Esophagus muscularis mucosa (tissue), 3 donors: Measurements from ENCODE around the gene SHISA6.

Experiments used
- CTCF ChIP-seq, 3 experiments: fragments of 200-600 bp in 2 of 3; fragments of 450-650 bp in 1 of 3; sonication (generic) in 2 of 3; IDR thresholded peaks; one replicate each; pipeline ENCODE4 v1.5.1; 2017 to 2019; ENCODE audit warnings: antibody characterized with exemption in 3 of 3, mild to moderate bottlenecking in 2 of 3, moderate library complexity in 1 of 3
- POLR2A ChIP-seq: fragments of 450-650 bp; IDR thresholded peaks from one replicate; pipeline ENCODE4 v1.6.1; 2017; ENCODE audit warnings: antibody characterized with exemption, moderate library complexity, mild to moderate bottlenecking, low read depth
- POLR2AphosphoS5 ChIP-seq, 2 donors: sonication (generic); formaldehyde crosslinking; IDR thresholded peaks; one replicate each; pipeline ENCODE4 v1.6.1; 2017; ENCODE audit warnings: antibody characterized with exemption in 2 of 2

- TF ChIP-seq CTCF (IDR thresholded peaks at IDR 0.05) = no peak
- no peak for TF ChIP-seq POLR2A
- TF ChIP-seq POLR2AphosphoS5 (IDR thresholded peaks at IDR 0.05) = no peak
These were observed 59.7 kb downstream of the SHISA6 start for GRCh38 chr17:11300738-11301137.
